ENCODE data around the gene PI4KA.
"Not testable (repeated sequence)": the region's sequence is repeated elsewhere in the genome, so short reads cannot be mapped to it uniquely, and the experiment has no call there.

PI4KA gene

GRCh38 chr22:20858615-20859416 lies at the start of gene PI4KA, which contains the start of gene SNAP29:
Gene PI4KA, minus strand, starts transcription at chr22:20858811. Its CDS starts 86 bp downstream, at chr22:20858725.
Gene SNAP29, plus strand, starts transcription at chr22:20859007. Its CDS starts 104 bp downstream, at chr22:20859111.
- peak; percentile 89 to 96 (median 94) for DNase-seq

DNA sequence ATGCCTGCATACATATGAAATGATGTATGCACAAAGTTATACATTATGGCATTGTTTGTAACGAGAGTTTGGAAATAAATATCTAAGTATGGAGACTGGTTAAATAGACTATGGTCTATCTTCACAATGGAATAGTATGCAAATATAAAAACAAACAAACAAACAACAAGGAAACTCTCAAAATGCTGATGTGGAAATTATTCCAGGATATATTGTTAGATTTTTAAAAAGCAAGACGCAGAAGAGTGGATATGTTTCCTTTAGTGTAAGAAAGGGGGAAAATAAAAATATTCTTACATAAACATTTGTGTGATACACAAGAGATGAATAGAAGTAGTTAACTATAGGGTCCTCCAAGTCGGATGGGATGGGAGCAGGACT lies 47.8 kb upstream of the PI4KA start:
- DNase-seq: no peak

GRCh38 chr22:20905415-20906386 lies 47.1 kb upstream of the PI4KA start:
- DNase-seq: no peak

DNA sequence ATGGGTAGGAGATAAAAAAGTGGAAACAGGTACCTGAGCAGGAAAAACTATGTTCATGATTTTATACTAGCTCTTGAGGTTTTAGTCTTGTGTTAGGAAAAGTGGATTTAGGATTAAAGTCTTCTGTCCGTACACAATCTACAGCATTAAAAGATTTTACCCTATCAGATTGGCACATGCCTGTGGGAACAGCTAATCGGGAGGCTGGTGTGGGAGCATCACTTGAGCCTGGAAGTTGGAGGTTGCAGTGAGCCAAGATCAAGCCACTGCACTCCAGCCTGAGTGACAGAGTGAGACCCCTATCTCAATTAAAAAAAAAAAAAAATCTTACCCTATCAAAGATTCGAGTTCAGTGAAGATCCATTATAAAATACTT lies 46.4 kb upstream of the PI4KA start:
- no peak for DNase-seq

GRCh38 chr22:20904008-20904979 lies 45.7 kb upstream of the PI4KA start:
- DNase-seq: no peak

DNA sequence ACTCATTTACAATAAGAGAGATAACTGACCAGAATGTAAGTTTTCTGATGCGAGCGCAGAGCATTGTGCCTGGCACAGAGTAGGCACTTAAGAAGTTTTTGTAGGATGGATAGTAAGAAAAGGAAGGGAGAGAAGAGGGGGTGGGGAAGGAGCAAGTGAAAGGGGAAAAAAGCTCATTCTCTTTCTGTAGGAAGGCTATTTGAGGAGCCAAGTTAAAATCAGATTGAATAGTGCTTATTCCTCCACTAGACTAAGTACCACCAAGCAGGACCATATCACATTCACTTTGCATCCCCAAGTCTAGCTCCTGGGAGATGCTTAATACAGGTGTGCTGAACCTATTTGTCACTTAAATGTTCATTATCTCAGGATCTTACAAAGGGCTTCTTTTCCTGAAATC lies 44.5 kb upstream of the PI4KA start:
- DNase-seq: no peak

DNA sequence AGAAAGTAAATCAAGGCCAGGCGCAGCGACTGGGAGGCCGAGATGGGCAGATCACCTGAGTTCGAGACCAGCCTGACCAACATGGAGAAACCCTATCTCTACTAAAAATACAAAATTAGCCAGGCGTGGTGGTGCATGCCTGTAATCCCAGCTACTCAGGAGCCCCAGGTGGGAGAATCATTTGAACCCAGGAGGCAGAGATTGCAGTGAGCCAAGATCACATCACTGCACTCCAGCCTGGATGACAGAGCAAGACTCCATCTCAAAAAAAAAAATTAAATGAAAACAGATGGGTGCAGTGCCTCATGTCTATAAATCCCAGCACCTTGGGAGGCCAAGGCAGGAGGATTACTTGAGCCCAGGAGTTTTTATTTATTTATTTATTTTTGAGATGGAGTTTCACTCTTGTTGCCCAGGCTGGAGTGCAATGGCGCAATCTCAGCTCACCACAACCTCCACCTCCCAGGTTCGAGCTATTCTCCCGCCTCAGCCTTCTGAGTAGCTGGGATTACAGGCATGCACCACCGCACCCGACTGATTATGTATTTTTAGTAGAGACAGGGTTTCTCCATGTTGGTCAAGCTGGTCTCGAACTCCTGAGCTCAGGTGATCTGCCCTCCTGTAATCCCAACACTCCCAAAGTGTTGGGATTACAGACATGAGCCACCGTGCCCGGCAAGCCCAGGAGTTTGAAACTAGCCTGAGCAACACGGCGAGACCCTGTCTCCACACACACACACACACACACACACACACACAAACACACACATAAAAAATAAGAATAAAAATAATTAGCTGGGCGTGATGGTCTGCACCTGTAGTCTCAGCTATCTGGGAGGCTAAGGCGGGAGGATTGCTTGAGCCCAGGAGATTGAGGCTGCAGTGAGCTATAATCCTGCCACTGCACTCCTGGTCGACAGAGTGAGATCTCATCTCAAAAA lies 42.8 kb upstream of the PI4KA start:
- DNase-seq: not testable (repeated sequence)

DNA sequence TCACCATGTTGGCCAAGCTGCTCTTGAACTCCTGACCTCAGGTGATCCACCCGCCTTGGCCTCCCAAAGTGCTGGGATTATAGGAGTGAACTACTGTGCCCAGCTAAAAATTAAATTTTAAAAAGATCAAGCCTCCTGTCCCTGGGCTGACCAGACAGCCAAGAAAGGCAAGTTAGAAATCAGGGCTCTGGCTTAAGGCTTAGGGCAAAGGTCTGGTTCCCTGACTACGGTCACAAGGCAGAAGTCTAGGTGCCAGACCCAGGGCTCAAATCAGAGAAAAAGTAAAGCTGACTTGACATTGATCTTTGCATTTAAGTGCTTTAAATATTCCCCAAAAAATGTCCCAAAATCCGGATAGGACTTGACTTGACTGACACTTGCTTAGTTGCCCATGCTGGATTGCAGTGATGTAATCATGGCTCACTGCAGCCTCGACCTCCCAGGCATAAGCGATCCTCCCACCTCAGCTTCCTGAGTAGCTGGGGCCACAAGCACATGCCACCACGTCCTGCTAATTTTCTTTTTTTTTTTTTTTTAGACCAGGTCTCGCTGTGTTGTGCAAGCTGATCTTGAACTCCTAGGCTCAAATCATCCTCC lies 41.3 kb upstream of the PI4KA start:
- no peak for DNase-seq

- DNase-seq: not testable (repeated sequence)
These were observed 39.1 kb upstream of the PI4KA start for GRCh38 chr22:20897737-20898136.

- no peak for DNase-seq
These were observed 32.4 kb upstream of the PI4KA start for GRCh38 chr22:20890975-20891374.

DNA sequence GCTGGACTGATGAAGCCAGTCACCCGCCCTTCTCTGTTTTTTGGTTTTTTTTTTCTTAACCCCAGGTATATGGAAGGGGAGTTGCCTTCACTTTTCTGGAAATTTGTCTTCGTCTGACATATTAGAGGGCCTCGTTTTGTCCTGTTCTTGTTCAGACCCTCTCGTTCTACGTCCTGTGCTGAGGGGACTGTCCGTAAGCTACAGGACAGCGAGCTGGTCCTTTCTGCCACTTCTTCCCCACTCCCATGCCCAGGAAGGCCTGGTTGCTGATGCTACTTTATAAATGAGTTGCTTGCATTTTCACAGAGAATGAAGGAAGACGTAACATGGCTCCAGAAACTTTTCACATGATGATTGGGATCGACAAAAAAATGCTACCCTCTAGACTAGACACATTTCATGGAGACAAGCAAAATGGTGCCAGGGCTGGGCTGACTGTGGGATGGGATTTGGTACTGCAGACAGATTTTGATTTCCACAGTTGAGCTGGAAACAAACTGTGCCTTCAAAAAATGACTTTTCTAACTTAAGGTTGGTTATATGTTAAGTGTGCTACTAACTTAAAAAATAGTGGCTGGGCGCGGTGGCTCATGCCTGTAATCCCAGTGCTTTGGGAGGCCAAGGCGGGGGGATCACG lies 31.4 kb upstream of the PI4KA start:
- no peak for DNase-seq

GRCh38 chr22:20889025-20889704 lies 30.6 kb upstream of the PI4KA start:
- no peak for DNase-seq

- DNase-seq: no peak
These were observed 28.8 kb upstream of the PI4KA start for GRCh38 chr22:20887375-20887774.

DNA sequence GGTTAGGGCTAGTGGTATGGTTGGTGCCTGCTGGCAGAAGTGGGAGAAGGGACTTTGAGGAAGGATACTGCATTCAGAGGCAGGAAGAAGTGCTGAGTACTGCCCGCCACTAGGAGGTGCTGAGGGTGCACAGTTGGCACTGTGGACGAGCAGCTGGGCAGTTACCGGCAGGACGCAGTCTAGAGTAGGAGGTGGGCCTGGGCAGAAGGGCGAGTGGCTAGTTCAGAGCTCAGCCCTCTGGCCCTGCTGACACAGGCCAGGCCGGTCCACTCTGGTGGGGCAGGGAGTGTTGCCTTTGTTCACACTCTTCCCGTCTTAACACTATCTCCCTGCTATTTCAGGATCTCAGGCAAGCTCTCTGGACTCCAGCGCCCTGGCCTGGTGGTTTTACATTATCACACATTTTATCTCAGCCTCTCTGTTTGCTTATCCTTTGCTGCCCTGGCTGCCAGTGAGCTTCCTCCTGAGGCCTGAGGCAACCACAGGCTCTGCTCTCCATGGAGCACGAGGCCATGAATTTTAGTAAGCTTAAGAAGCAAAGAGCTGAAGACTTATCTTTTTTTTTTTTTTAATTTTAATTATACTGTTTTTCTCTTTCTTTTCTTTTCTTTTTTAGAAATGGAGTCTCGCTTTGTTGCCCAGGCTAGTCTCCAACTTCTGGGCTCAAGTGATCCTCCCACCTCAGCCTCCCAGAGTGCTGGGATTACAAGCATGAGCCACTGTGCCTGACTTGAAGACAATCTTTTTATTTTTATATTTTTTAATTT lies 27.1 kb upstream of the PI4KA start:
- peak in 4 of 6 experiments; percentile 3 to 8 (median 5) for DNase-seq

DNA sequence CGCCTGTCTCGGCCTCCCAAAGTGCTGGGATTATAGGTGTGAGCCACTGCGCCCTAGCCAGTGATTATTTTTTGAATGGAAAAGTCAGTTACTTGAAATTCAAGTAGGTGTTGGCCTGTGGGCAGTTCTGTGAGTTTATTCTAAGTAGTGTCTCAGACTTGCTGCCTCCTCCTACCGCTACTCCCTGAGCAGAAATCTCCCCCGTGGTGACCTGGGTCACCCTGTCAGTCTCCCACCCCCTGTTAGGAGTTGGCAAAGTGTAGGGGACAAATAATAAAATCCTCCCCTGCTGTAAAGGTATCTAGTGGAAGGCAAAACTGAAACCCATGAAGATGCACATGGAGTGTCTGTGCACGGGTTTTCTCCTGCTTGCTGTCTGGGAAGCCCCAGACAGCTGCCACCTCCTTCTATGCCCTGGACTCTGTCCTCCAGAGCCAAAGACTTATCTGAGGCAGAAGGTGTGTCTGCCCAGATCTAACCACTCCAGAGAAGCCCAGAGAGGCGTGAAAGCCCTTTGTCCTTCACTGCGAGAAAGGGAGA lies 26.5 kb upstream of the PI4KA start:
- no peak for DNase-seq

DNA sequence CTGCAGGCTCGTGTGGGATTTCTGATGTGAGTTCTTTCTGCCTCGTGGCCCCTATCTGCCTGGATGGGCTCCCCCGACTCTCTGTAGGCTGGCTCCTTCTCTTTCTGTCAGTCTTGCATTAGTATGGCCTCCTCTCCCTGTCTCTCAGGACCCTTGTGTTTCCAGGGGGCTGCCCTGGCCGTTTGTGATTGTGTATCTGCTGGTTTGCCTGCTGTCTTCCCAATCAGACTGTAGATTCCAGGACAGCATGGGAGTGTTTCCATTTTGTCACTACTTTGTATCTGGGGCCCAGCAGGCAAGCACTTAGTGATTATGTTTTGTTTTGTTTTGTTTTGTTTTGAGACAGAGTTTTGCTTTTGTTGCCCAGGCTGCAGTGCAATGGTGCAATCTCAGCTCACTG lies 25.8 kb upstream of the PI4KA start:
- no peak for DNase-seq

GRCh38 chr22:20882855-20883254 lies 24.2 kb upstream of the PI4KA start:
- no peak for DNase-seq

All from stimulated activated naive CD4-positive, alpha-beta T cell (primary cell).